ENCODE data around the gene PTPRD.

PTPRD gene

DNA sequence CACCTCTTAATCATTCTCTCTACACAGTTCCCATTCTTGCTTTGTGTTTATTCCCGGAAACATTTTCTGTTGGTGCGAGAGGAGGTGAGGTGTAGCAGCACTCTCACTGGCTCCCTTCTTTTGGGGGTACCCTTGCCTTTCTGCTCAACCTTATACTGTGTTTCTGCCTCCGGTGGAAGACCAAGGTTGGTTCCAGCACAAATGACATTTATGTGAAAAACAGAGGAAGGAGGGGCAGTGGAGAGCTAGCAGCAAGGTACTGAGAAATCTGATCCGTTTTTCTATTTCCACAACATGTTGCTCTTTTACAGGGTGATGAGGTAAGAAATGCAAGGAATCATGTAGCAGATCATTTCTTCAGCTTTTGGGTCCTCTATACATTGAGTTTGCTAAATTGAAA is 2165.2 kb downstream of the PTPRD start:
- H3F3A ChIP-seq (ENCODE audit: insufficient read depth) = no peaks in the 10 kb centered on the region
- no peak overlapping the region for H3K4me3 ChIP-seq (ENCODE audit: insufficient read depth, low read length, poor library complexity, severe bottlenecking)
- no peak for TF ChIP-seq EZH2phosphoT487 (conservative IDR thresholded peaks at IDR 0.05; ENCODE audit: low read length)
- no peak overlapping the region for H3K9ac ChIP-seq (ENCODE audit: low read length)
- H3K4me2 ChIP-seq (ENCODE audit: low read depth, low read length, poor library complexity, severe bottlenecking) = no peak overlapping the region
- H3K36me3 ChIP-seq (ENCODE audit: low read length) = no peaks in the 10 kb centered on the region
- no peaks in the 10 kb centered on the region; the same call in 1 of the 2 replicates for H3K9me3 ChIP-seq (ENCODE audit: insufficient read depth, low read length)
- no peak overlapping the region for H2AFZ ChIP-seq (ENCODE audit: low read depth, low read length, severe bottlenecking)
- H3K9me2 ChIP-seq (replicated peaks; ENCODE audit: insufficient read depth, low read length) = no peaks in the 10 kb centered on the region
- H3K27me3 ChIP-seq (ENCODE audit: low read length) = no peaks in the 10 kb centered on the region
- H4K20me1 ChIP-seq (ENCODE audit: low read depth, low read length) = no peaks in the 10 kb centered on the region
- no peak overlapping the region for H3K27ac ChIP-seq (ENCODE audit: low read depth, low read length)
- H3K79me2 ChIP-seq (ENCODE audit: insufficient read depth, low read length) = no peaks in the 10 kb centered on the region

- Histone ChIP-seq H3K79me2 (ENCODE audit: insufficient read depth, low read length) (no peaks in the 10 kb centered on the region), H2AFZ (ENCODE audit: low read depth, low read length, severe bottlenecking) (no peak overlapping the region), H3K9ac (ENCODE audit: low read length) (no peak overlapping the region), H3F3A (ENCODE audit: insufficient read depth) (no peaks in the 10 kb centered on the region), H3K27ac (ENCODE audit: low read depth, low read length) (no peak overlapping the region), H3K4me3 (ENCODE audit: insufficient read depth, low read length, poor library complexity, severe bottlenecking) (no peak overlapping the region), H3K9me2 (replicated peaks; ENCODE audit: insufficient read depth, low read length) (no peaks in the 10 kb centered on the region), H4K20me1 (ENCODE audit: low read depth, low read length) (no peaks in the 10 kb centered on the region), H3K36me3 (ENCODE audit: low read length) (no peaks in the 10 kb centered on the region), H3K4me2 (ENCODE audit: low read depth, low read length, poor library complexity, severe bottlenecking) (no peak overlapping the region), H3K9me3 (ENCODE audit: insufficient read depth, low read length) (no peaks in the 10 kb centered on the region; the same call in 1 of the 2 replicates), H3K27me3 (ENCODE audit: low read length) (no peaks in the 10 kb centered on the region)
- no peak for TF ChIP-seq EZH2phosphoT487 (conservative IDR thresholded peaks at IDR 0.05; ENCODE audit: low read length)
- TF ChIP-seq CTCF (IDR thresholded peaks at IDR 0.05; ENCODE audit: insufficient read depth, low read length, poor library complexity, severe bottlenecking) = no peak
These were observed 2174.9 kb downstream of the PTPRD start for GRCh38 chr9:8437876-8438275.

GRCh38 chr9:8437259-8437658 is 2175.5 kb downstream of the PTPRD start:
- H4K20me1 ChIP-seq (ENCODE audit: low read depth, low read length) = no peaks in the 10 kb centered on the region
- no peak overlapping the region for H3K4me2 ChIP-seq (ENCODE audit: low read depth, low read length, poor library complexity, severe bottlenecking)
- no peaks in the 10 kb centered on the region for H3K36me3 ChIP-seq (ENCODE audit: low read length)
- no peaks in the 10 kb centered on the region for H3K79me2 ChIP-seq (ENCODE audit: insufficient read depth, low read length)
- TF ChIP-seq CTCF (IDR thresholded peaks at IDR 0.05; ENCODE audit: insufficient read depth, low read length, poor library complexity, severe bottlenecking) (no peak), EZH2phosphoT487 (conservative IDR thresholded peaks at IDR 0.05; ENCODE audit: low read length) (no peak)
- H2AFZ ChIP-seq (ENCODE audit: low read depth, low read length, severe bottlenecking) = no peak overlapping the region
- H3K9me2 ChIP-seq (replicated peaks; ENCODE audit: insufficient read depth, low read length) = no peaks in the 10 kb centered on the region
- H3F3A ChIP-seq (ENCODE audit: insufficient read depth) = no peaks in the 10 kb centered on the region
- no peak overlapping the region for H3K9ac ChIP-seq (ENCODE audit: low read length)
- no peaks in the 10 kb centered on the region for H3K27me3 ChIP-seq (ENCODE audit: low read length)
- no peak overlapping the region for H3K4me3 ChIP-seq (ENCODE audit: insufficient read depth, low read length, poor library complexity, severe bottlenecking)
- H3K27ac ChIP-seq (ENCODE audit: low read depth, low read length) = no peak overlapping the region
- no peaks in the 10 kb centered on the region for H3K9me3 ChIP-seq (ENCODE audit: insufficient read depth, low read length)

- H3K4me2 ChIP-seq (ENCODE audit: low read depth, low read length, poor library complexity, severe bottlenecking) = no peak overlapping the region
- H3K27ac ChIP-seq (ENCODE audit: low read depth, low read length) = no peak overlapping the region
- no peaks in the 10 kb centered on the region for H3F3A ChIP-seq (ENCODE audit: insufficient read depth)
- no peak overlapping the region for H3K9ac ChIP-seq (ENCODE audit: low read length)
- no peaks in the 10 kb centered on the region for H3K9me2 ChIP-seq (replicated peaks; ENCODE audit: insufficient read depth, low read length)
- no peaks in the 10 kb centered on the region for H3K27me3 ChIP-seq (ENCODE audit: low read length)
- no peak for TF ChIP-seq CTCF (IDR thresholded peaks at IDR 0.05; ENCODE audit: insufficient read depth, low read length, poor library complexity, severe bottlenecking)
- TF ChIP-seq EZH2phosphoT487 (conservative IDR thresholded peaks at IDR 0.05; ENCODE audit: low read length) = no peak
- H3K4me3 ChIP-seq (ENCODE audit: insufficient read depth, low read length, poor library complexity, severe bottlenecking) = no peak overlapping the region
- H3K36me3 ChIP-seq (ENCODE audit: low read length) = no peaks in the 10 kb centered on the region
- no peaks in the 10 kb centered on the region for H3K9me3 ChIP-seq (ENCODE audit: insufficient read depth, low read length)
- no peak overlapping the region for H2AFZ ChIP-seq (ENCODE audit: low read depth, low read length, severe bottlenecking)
- H3K79me2 ChIP-seq (ENCODE audit: insufficient read depth, low read length) = no peaks in the 10 kb centered on the region
- H4K20me1 ChIP-seq (ENCODE audit: low read depth, low read length) = no peaks in the 10 kb centered on the region
These were observed 2176.0 kb downstream of the PTPRD start for GRCh38 chr9:8436786-8437185.
